HG03460 (cell line): Measurements from ENCODE around the gene RGPD4.

ENCODE experiments used
- ATAC-seq: cut with Tn5 transposase; IDR thresholded peaks from one replicate; pipeline ENCODE4 v1.9.1; 2021; ENCODE audit not compliant: unreplicated experiment

RGPD4 gene

GRCh38 chr2:107927034-107927534, 100.4 kb downstream of the RGPD4 start:
- no peak for ATAC-seq

GRCh38 chr2:107931412-107931811, 104.7 kb downstream of the RGPD4 start:
- no peak for ATAC-seq

GRCh38 chr2:107932488-107932887, 105.8 kb downstream of the RGPD4 start:
- no peak for ATAC-seq

GRCh38 chr2:107932979-107933378, 106.3 kb downstream of the RGPD4 start:
- ATAC-seq: no peak

- ATAC-seq: no peak
Observed at GRCh38 chr2:107936433-107937359, 110.0 kb downstream of the RGPD4 start.
